Gastroesophageal sphincter (tissue), 4 donors: Measurements from ENCODE around the gene ASIC2. TPM values are rescaled to one million over a fixed set of nuclear protein-coding genes. Genes with fewer than 3 reads are reported as not detected.

ENCODE experiments used
- ATAC-seq: fragments of 150-250 bp; one replicate; pipeline ENCODE4 v1.9.1; 2016; ENCODE audit warnings: mild to moderate bottlenecking, moderate library complexity
- H3K27ac ChIP-seq, 4 donors: fragments of 200-600 bp; sonication (generic) in 3 of 4; 1 replicate in 3 of 4; 2 replicates in 1 of 4; pipeline ENCODE4 v1.5.1; 2016 to 2019
- H3K27me3 ChIP-seq: fragments of 200-600 bp; sonication (generic); one replicate; pipeline ENCODE4 v1.5.1; 2019
- H3K36me3 ChIP-seq, 2 donors: fragments of 200-600 bp; sonication (generic); one replicate each; pipeline ENCODE4 v1.5.1; 2019; ENCODE audit warnings: control low read depth in 1 of 2
- H3K4me1 ChIP-seq, 3 donors: fragments of 200-600 bp; sonication (generic); 1 replicate in 2 of 3; 2 replicates in 1 of 3; pipeline ENCODE4 v1.5.1; 2016 to 2019; ENCODE audit warnings: control low read depth in 2 of 3
- H3K4me3 ChIP-seq, 2 donors: fragments of 200-600 bp; sonication (generic); one replicate each; pipeline ENCODE4 v1.5.1; 2019; ENCODE audit warnings: mild to moderate bottlenecking in 1 of 2, moderate library complexity in 1 of 2
- H3K9me3 ChIP-seq, 3 donors: fragments of 200-600 bp; sonication (generic); one replicate each; pipeline ENCODE4 v1.5.1; 2017 to 2019; ENCODE audit warnings: control low read depth in 2 of 3
- CTCF ChIP-seq, 4 experiments: fragments of 200-600 bp in 2 of 4; fragments of 450-650 bp in 2 of 4; sonication (generic) in 1 of 4; IDR thresholded peaks; one replicate each; pipeline ENCODE4 v1.5.1; 2017 to 2019; ENCODE audit warnings: antibody characterized with exemption in 4 of 4, mild to moderate bottlenecking in 2 of 4, moderate library complexity in 2 of 4
- EP300 ChIP-seq: sonication (generic); formaldehyde crosslinking; IDR thresholded peaks from one replicate; pipeline ENCODE4 v1.6.1; 2017; ENCODE audit warnings: antibody characterized with exemption, mild to moderate bottlenecking
- POLR2A ChIP-seq, 2 donors: fragments of 450-650 bp; IDR thresholded peaks; one replicate each; pipeline ENCODE4 v1.6.1; 2017; ENCODE audit warnings: antibody characterized with exemption in 2 of 2, mild to moderate bottlenecking in 2 of 2, moderate library complexity in 1 of 2
- POLR2AphosphoS5 ChIP-seq: sonication (generic); formaldehyde crosslinking; IDR thresholded peaks from one replicate; pipeline ENCODE4 v1.6.1; 2017; ENCODE audit warnings: antibody characterized with exemption
- WGBS, 2 donors: methylation state at CpG; one replicate each; pipeline ENCODE4 v1.1.5; 2018; ENCODE audit warnings: low coverage in 1 of 2; 5-methylcytosine and 5-hydroxymethylcytosine counted together
- total RNA-seq, 4 donors: library from RNA; depleted of rRNA; stranded (reverse); fragments of >200 nt; gene quantifications; one replicate each; pipeline ENCODE4 v1.1.0, GENCODE V29; 2016

ASIC2 gene
- total RNA-seq, 4 donors from 2014 or later, result 0.15 TPM; not detected in 3

- 67 to 73% methylated on average over 2 to 3 of the region's 3 CpGs for WGBS, 2 donors
- no peaks in the 10 kb centered on the region for H3K9me3 ChIP-seq
- peaks cover 0 to 13% (median 3%) of the 10 kb centered on the region in 3 donors for H3K4me1 ChIP-seq
- no peak overlapping the region for H3K27ac ChIP-seq
- no peak overlapping the region for H3K4me3 ChIP-seq
- H3K27me3 ChIP-seq, result peaks cover 26% of the 10 kb centered on the region
- TF ChIP-seq EP300 (no peak), POLR2AphosphoS5 (no peak), POLR2A (IDR thresholded peaks at IDR 0.05) (no peak), CTCF (IDR thresholded peaks at IDR 0.05) (no peak)
- H3K36me3 ChIP-seq, result no peaks in the 10 kb centered on the region
- ATAC-seq, result no peak
Measured at GRCh38 chr17:33285413-33285812, 7.7 kb downstream of the ASIC2 start.

GRCh38 chr17:33284022-33284421 is 9.1 kb downstream of the ASIC2 start:
- peaks cover 0 to 13% (median 3%) of the 10 kb centered on the region in 3 donors for H3K4me1 ChIP-seq
- TF ChIP-seq POLR2AphosphoS5 (peak; percentile 17), EP300 (no peak), CTCF (IDR thresholded peaks at IDR 0.05) (no peak), POLR2A (IDR thresholded peaks at IDR 0.05) (no peak)
- H3K4me3 ChIP-seq, result no peak overlapping the region
- H3K36me3 ChIP-seq, result no peaks in the 10 kb centered on the region
- no peaks in the 10 kb centered on the region for H3K9me3 ChIP-seq
- peak; percentile 71 for ATAC-seq
- WGBS, 2 donors, result 2 to 5% methylated on average over 4 of the region's 4 CpGs
- peaks cover 19% of the 10 kb centered on the region for H3K27me3 ChIP-seq
- no peak overlapping the region for H3K27ac ChIP-seq

GRCh38 chr17:33280162-33280943 is 12.7 kb downstream of the ASIC2 start:
- H3K27ac ChIP-seq, result no peak overlapping the region
- peaks cover 23% of the 10 kb centered on the region for H3K27me3 ChIP-seq
- ATAC-seq, result no peak
- WGBS, 2 donors, result 62 to 70% methylated on average over 2 to 7 of the region's 8 CpGs
- TF ChIP-seq CTCF (IDR thresholded peaks at IDR 0.05), result no peak
- TF ChIP-seq POLR2A (IDR thresholded peaks at IDR 0.05), result no peak
- TF ChIP-seq POLR2AphosphoS5, result no peak
- H3K4me1 ChIP-seq, result peaks cover 0 to 13% (median 3%) of the 10 kb centered on the region in 3 donors
- H3K9me3 ChIP-seq, result no peaks in the 10 kb centered on the region
- H3K4me3 ChIP-seq, result no peak overlapping the region
- H3K36me3 ChIP-seq, result no peaks in the 10 kb centered on the region

GRCh38 chr17:33277436-33278100 is 15.5 kb downstream of the ASIC2 start:
- Histone ChIP-seq H3K4me1 (no peaks in the 10 kb centered on the region), H3K27me3 (peaks cover 34% of the 10 kb centered on the region), H3K9me3 (no peaks in the 10 kb centered on the region), H3K4me3 (no peak overlapping the region), H3K36me3 (no peaks in the 10 kb centered on the region), H3K27ac (no peak overlapping the region)
- no peak for TF ChIP-seq EP300
- no peak for TF ChIP-seq CTCF (IDR thresholded peaks at IDR 0.05)
- TF ChIP-seq POLR2AphosphoS5, result no peak
- TF ChIP-seq POLR2A (IDR thresholded peaks at IDR 0.05), result no peak
- ATAC-seq, result no peak
- WGBS, 2 donors, result 32 to 50% methylated on average over 3 to 8 of the region's 10 CpGs
